ENCODE results near the gene TPRX2. TPM values are rescaled to one million over a fixed set of nuclear protein-coding genes. Genes with fewer than 3 reads are reported as not detected.

TPRX2 gene
- total RNA-seq, 2 donors from 2014 or later: not detected

- Mint-ChIP-seq H3K9me3 (peaks cover 5% of the 10 kb centered on the region), H3K27me3 (ENCODE audit: insufficient read depth) (peaks cover 1% of the 10 kb centered on the region), H3K4me3 (no peak overlapping the region), H3K27ac (no peak overlapping the region), H3K36me3 (ENCODE audit: low read depth) (no peaks in the 10 kb centered on the region), H3K4me1 (no peaks in the 10 kb centered on the region)
- no peaks in the 10 kb centered on the region for H3K27me3 ChIP-seq (ENCODE audit: control insufficient read depth, insufficient read depth, low read length, poor library complexity, severe bottlenecking)
- no peak overlapping the region for H3K27ac ChIP-seq (ENCODE audit: low read depth, low read length)
- DNase-seq: no peak
- H3K36me3 ChIP-seq (ENCODE audit: control insufficient read depth, insufficient read depth, low read length): no peaks in the 10 kb centered on the region
- H3K9me3 ChIP-seq (ENCODE audit: control insufficient read depth, low read length): no peaks in the 10 kb centered on the region
- TF ChIP-seq CTCF (conservative IDR thresholded peaks at IDR 0.05): no peak
- 87 to 91% methylated on average over 9 of the region's 9 CpGs for WGBS, 2 experiments (ENCODE audit: insufficient coverage in 1 of 2, insufficient read length in 1 of 2)
- H3K4me3 ChIP-seq (ENCODE audit: low read length): no peak overlapping the region
- H3K4me1 ChIP-seq (ENCODE audit: control insufficient read depth, insufficient read depth, low read length): no peaks in the 10 kb centered on the region
- no peak overlapping the region for H3K9ac ChIP-seq (ENCODE audit: extremely low read depth, low read length, poor library complexity, severe bottlenecking)
These were observed 38.8 kb downstream of the TPRX2 start for GRCh38 chr19:47897861-47898260.

- Histone ChIP-seq H3K27me3 (ENCODE audit: control insufficient read depth, insufficient read depth, low read length, poor library complexity, severe bottlenecking) (no peaks in the 10 kb centered on the region), H3K27ac (ENCODE audit: low read depth, low read length) (no peak overlapping the region), H3K9me3 (ENCODE audit: control insufficient read depth, low read length) (no peaks in the 10 kb centered on the region), H3K4me3 (ENCODE audit: low read length) (no peak overlapping the region), H3K36me3 (ENCODE audit: control insufficient read depth, insufficient read depth, low read length) (no peaks in the 10 kb centered on the region), H3K9ac (ENCODE audit: extremely low read depth, low read length, poor library complexity, severe bottlenecking) (no peak overlapping the region), H3K4me1 (ENCODE audit: control insufficient read depth, insufficient read depth, low read length) (no peaks in the 10 kb centered on the region)
- WGBS, 2 experiments (ENCODE audit: insufficient coverage in 1 of 2, insufficient read length in 1 of 2): 91 to 95% methylated on average over 8 of the region's 8 CpGs
- no peak for TF ChIP-seq CTCF (conservative IDR thresholded peaks at IDR 0.05)
- Mint-ChIP-seq H3K27me3 (ENCODE audit: insufficient read depth) (peaks cover 2% of the 10 kb centered on the region), H3K4me3 (no peak overlapping the region), H3K27ac (no peak overlapping the region), H3K4me1 (no peaks in the 10 kb centered on the region), H3K9me3 (peaks cover 1% of the 10 kb centered on the region), H3K36me3 (ENCODE audit: low read depth) (no peaks in the 10 kb centered on the region)
- no peak for DNase-seq
These were observed 40.3 kb downstream of the TPRX2 start for GRCh38 chr19:47899335-47899734.

- Mint-ChIP-seq H3K27me3 (ENCODE audit: insufficient read depth) (peaks cover 2% of the 10 kb centered on the region), H3K36me3 (ENCODE audit: low read depth) (no peaks in the 10 kb centered on the region), H3K9me3 (peaks cover 1% of the 10 kb centered on the region), H3K27ac (no peak overlapping the region), H3K4me1 (no peaks in the 10 kb centered on the region), H3K4me3 (no peak overlapping the region)
- H3K4me1 ChIP-seq (ENCODE audit: control insufficient read depth, insufficient read depth, low read length): no peaks in the 10 kb centered on the region
- H3K4me3 ChIP-seq (ENCODE audit: low read length): no peak overlapping the region
- H3K27me3 ChIP-seq (ENCODE audit: control insufficient read depth, insufficient read depth, low read length, poor library complexity, severe bottlenecking): no peaks in the 10 kb centered on the region
- no peaks in the 10 kb centered on the region for H3K36me3 ChIP-seq (ENCODE audit: control insufficient read depth, insufficient read depth, low read length)
- 91 to 95% methylated on average over 7 of the region's 7 CpGs for WGBS, 2 experiments (ENCODE audit: insufficient coverage in 1 of 2, insufficient read length in 1 of 2)
- H3K9ac ChIP-seq (ENCODE audit: extremely low read depth, low read length, poor library complexity, severe bottlenecking): no peak overlapping the region
- no peak for DNase-seq
- H3K27ac ChIP-seq (ENCODE audit: low read depth, low read length): no peak overlapping the region
- H3K9me3 ChIP-seq (ENCODE audit: control insufficient read depth, low read length): no peaks in the 10 kb centered on the region
- no peak for TF ChIP-seq CTCF (conservative IDR thresholded peaks at IDR 0.05)
These were observed 42.3 kb downstream of the TPRX2 start for GRCh38 chr19:47901370-47901769.

Measured in endodermal cell (in vitro differentiated cells).